GM19240 (cell line): ENCODE measurements around the gene ABL2.
"Not testable (repeated sequence)": the region's sequence is repeated elsewhere in the genome, so short reads cannot be mapped to it uniquely, and the experiment has no call there.

ENCODE experiments used
- DNase-seq: peaks from one replicate; pipeline ENCODE4 v3.0.0; 2011; ENCODE audit warnings: low spot score; ENCODE audit not compliant: insufficient read length

The ABL2 gene

DNA sequence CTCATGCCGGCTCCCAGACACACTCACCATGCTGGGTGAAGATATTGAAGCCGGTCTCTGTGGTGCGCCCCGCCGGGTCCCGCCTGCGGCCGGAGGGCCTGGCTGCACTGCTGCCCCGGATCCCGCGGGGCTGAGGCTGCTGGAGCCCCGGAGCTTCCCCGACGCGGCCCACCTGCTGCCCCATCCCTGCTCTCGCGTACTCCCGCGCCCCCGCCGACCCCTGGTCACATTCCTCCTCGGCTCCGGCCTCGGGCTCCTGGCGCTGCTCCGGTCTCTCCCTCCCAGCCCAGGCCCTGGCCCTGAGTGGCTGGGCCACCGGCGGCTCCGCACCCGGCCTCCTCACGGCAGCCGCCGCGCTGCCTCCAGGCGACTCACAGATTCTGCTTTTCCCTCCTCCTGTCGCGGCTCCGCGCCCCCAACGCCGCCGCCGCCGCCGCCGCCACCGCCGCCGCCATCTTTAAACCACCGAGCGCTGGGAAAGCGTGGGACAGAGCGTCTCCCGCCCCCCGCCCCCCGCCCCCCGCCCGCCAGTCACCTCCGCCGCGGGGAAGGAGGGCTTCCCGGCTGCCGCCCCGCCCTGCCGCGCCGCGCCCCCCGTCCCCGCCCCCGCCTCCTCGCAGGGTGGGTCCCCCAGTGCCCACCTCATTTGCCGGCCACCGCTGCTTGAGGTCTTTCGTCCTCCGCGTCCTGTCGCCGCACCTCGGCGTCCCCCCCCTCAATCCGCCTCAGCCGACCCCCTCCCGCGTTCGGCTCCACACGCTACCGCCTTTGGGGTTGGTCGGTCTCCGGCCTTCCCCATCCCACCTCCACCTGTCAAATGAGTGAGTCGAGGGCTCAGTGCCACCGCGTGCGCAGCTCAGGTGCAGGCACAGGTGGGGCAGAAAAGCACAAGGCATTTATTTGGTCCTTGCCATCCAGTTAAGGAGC is at the start of gene ABL2:
Gene ABL2 (minus strand): TSS at position 464 of the 927 bp plus-strand sequence. CDS start 280 bp downstream, at position 184.
- DNase-seq, result peak; percentile 19

GRCh38 chr1:179278920-179279319 is 49.4 kb upstream of the ABL2 start:
- no peak for DNase-seq

DNA sequence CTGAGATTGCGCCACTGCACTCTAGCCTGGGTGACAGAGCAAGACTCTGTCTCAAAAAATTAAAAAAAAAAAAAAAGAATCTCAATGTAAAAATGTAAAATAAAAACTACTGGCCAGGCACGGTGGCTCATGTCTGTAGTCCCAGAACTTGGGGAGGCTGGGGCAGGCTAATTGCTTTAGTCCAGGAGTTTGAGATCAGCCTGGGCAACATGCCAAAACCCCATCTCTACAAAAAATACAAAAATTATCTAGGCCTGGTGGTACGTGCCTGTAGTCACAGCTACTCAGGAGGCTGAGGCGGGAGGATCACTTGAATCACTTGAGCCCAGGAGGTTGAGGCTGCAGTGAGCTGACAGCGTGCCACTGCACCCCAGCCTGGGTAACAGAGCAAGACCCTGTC is 44.9 kb upstream of the ABL2 start:
- DNase-seq, result not testable (repeated sequence)

GRCh38 chr1:179269071-179269470 is 39.6 kb upstream of the ABL2 start:
- no peak for DNase-seq

DNA sequence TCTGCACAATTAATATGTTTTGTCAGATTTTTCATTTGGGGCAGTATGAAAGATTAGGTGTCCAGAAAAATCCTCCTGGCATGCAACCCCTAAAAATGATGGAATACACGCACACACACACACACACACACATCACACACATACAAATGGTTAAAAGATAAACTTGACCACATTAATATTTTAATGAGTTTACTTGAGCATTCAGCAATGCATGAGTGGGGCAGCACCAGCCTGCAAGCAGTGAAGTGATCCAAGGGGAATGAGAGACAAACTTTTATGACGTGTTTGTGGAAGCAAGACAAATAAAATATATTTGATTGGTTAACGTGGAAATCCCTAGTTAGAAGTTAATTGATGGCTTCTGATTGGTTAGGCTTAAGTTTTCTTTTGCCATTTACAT is 35.0 kb upstream of the ABL2 start:
- DNase-seq, result no peak

GRCh38 chr1:179263121-179263520 is 33.6 kb upstream of the ABL2 start:
- no peak for DNase-seq

- no peak for DNase-seq
Observed at GRCh38 chr1:179262183-179262582, 32.7 kb upstream of the ABL2 start.

DNA sequence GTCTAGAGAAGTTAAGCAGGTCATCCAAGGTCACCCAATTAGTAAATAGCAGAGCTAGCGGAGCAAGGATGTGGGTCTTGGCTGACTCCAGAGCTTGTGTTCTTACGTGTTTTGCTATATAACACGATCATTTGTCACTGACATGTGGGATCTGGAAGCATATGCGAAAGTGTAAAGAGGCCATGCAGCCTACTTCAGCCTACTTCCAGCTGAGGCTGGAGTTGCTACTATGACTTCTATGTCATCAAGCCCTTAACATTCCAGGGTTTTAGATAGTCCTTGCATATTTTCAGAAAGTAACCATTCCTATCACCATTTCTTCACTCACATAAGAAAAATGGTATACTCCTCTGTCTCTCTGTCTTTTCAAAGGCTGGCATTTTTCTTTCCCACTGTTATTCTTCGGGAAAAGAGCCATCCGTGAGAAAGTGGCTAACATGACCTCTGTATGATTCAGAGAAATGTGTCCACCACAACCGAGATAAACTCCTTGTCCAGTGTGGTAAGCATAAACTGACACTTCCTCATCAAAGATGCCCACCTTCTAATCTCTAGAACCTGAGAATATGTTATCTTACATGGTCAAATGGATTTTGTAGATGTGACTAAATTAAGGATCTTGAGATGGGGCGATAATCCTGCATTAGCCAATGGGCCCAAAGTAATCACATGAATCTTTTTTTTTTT is 24.0 kb upstream of the ABL2 start:
- no peak for DNase-seq

DNA sequence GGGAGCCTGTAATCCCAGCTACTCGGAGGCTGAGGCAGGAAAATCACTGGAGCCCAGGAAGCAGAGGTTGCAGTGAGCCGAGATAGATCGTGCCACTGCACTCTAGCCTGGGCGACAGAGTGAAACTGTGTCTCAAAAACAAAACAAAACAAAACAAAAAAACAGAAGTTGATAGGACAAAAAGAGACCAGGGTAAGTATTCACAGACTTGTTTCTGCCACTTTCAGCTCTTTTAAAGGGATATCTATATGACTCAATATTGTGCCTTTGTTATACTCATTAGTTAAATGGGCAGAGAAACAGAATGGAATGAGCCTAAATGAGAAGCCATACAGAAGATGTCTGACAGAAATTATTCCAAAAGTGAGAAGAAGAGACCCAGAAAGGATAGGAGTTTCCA is 23.1 kb upstream of the ABL2 start:
- no peak for DNase-seq

DNA sequence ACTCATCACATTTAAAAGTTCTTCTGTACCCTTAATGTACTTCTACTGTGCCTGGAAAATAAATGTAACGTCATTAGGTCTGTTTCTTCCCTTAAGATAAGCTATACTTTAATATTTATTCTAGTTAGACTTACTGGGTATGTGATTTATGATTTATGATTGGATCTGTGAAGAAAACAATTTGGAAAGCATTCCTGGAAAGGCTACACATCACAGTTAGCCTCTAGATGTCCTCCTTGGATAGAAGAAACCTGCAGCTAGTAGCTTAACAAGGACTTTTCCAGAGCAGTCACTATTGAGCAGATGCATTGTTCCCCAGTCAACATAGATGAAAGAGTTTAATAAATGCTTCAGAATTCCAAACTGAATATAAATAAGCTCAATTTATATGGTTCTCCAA is 22.2 kb upstream of the ABL2 start:
- DNase-seq, result no peak

DNA sequence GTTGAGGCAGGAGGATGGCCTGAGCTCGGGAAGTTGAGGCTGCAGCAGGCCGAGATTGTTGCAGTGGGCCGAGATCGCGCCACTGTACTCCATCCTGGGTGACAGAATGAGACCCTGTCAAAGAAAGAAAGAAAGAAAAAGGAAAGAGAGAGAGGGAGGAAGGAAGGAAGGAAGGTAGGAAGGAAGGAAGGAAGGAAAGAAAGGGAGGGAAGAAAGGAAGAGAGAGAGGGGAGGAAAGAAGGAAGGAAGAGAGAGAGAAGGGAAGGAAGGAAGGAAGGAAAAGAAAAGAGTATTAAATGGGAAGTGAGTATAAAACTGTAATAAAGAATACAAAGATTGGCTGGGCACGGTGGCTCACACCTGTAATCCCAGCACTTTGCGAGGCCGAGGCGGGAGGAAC is 18.4 kb upstream of the ABL2 start:
- DNase-seq, result no peak

DNA sequence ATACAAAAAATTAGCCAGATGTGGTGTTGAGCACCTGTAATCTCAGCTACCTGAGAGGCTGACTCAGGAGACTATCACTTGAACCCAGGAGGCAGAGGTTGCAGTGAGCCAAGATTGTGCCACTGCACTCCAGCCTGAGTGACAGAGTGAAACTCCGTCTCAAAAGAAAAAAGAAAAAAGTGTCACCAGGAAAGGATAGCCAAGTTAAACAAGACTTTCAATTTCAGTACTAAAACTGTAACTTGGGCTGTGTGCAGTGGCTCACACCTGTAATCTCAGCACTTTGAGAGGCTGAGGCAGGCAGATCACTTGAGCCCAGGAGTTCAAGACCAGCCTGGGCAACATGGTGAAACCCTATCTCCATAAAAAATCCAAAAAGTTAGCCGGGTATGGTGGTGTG is 15.9 kb upstream of the ABL2 start:
- not testable (repeated sequence) for DNase-seq

GRCh38 chr1:179241530-179242097 is 12.1 kb upstream of the ABL2 start:
- no peak for DNase-seq

DNA sequence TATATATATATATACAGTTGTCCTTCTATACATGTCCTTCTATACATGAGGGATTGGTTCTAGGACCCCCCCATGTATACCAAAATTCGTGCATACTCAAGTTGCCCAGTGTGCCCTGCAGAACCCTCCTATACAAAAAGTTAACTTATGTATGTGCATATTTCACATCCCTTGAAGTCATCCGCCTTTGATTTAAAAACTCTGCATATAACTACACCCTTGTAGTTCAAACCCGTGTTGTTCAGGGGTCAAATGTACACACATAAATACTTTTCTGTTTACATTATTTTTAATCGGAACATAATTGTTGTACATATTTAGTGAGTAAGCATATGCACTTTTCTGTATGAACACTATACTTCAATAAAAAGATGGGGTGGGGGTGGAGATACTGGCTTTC is 7.7 kb upstream of the ABL2 start:
- no peak for DNase-seq

GRCh38 chr1:179234863-179235262 is 5.4 kb upstream of the ABL2 start:
- DNase-seq, result no peak

GRCh38 chr1:179231923-179232322 is 2.4 kb upstream of the ABL2 start:
- DNase-seq, result no peak

GRCh38 chr1:179230721-179231120 is 1.2 kb upstream of the ABL2 start:
- no peak for DNase-seq

GRCh38 chr1:179230251-179230650 is 774 bp upstream of the ABL2 start:
- DNase-seq, result no peak

- DNase-seq, result no peak
Observed at GRCh38 chr1:179228783-179229213, 679 bp downstream of the ABL2 start.

DNA sequence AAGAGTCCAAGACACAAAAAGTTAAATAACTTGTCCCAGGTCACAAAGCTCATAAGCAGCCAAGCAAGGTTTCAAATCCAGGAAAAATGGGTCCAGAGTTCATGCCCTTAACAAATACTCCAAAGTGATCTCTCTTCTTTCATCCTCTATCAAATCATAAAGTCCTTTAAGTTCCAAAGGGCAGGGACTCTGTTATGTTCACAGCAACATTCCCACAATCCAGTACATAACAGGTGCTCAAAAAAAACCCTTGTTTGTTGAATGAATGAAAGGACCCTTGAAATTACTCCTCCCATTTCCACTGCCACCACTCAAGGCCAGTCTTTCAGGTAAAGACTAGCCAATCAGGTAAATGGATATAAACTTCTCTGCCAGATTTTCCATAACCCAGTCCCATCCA is 2.7 kb downstream of the ABL2 start:
- no peak for DNase-seq

GRCh38 chr1:179224466-179224865 is 5.0 kb downstream of the ABL2 start:
- not testable (repeated sequence) for DNase-seq

DNA sequence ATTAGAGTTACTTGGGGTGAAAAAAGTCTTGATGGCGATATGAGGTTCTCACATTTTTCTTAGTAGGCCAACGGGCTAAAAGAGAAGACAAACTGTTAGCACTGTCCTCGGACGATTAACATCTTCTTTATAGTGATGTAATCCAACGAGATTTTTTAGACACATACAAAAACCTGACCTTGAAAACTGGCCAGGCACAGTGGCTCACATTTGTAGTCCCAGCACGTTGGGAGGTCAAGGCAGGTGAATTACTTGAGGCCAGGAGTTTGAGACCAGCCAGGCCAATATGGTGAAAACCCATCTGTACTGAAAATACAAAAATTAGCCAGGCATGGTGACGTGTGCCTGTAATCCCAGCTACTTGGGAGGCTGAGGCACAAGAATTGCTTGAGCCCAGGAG is 8.4 kb downstream of the ABL2 start:
- DNase-seq, result not testable (repeated sequence)
